ENCODE data around the gene CTNND2. TPM values are rescaled to one million over a fixed set of nuclear protein-coding genes. Genes with fewer than 3 reads are reported as not detected.
"Not testable (repeated sequence)": the region's sequence is repeated elsewhere in the genome, so short reads cannot be mapped to it uniquely, and the experiment has no call there.

Gene CTNND2
- polyA plus RNA-seq, 1 donor from 2014 or later = not detected

- Mint-ChIP-seq H3K9me3 (peaks cover 0 to 10% (median 0%) of the 10 kb centered on the region in 3 donors), H3K4me3 (no peak overlapping the region), H3K27ac (no peak overlapping the region), H3K27me3 (no peaks in the 10 kb centered on the region), H3K4me1 (no peaks in the 10 kb centered on the region), H3K36me3 (no peaks in the 10 kb centered on the region)
Observed at GRCh38 chr5:11851965-11852716, 52.1 kb downstream of the CTNND2 start.

GRCh38 chr5:11851416-11851815 is 52.8 kb downstream of the CTNND2 start:
- Mint-ChIP-seq H3K27ac (no peak overlapping the region), H3K9me3 (peaks cover 0 to 11% (median 0%) of the 10 kb centered on the region in 3 donors), H3K27me3 (no peaks in the 10 kb centered on the region), H3K36me3 (no peaks in the 10 kb centered on the region), H3K4me3 (no peak overlapping the region), H3K4me1 (no peaks in the 10 kb centered on the region)

- not testable (repeated sequence) for H3K36me3 Mint-ChIP-seq, H3K4me3 Mint-ChIP-seq, H3K27ac Mint-ChIP-seq, H3K27me3 Mint-ChIP-seq, H3K4me1 Mint-ChIP-seq
- peaks cover 7 to 24% (median 18%) of the 10 kb centered on the region in 3 donors for H3K9me3 Mint-ChIP-seq
Observed at GRCh38 chr5:11828566-11828965, 75.7 kb downstream of the CTNND2 start.

GRCh38 chr5:11822598-11822997 is 81.6 kb downstream of the CTNND2 start:
- peaks cover 0 to 18% (median 10%) of the 10 kb centered on the region in 3 donors for H3K9me3 Mint-ChIP-seq
- no peak overlapping the region for H3K4me3 Mint-ChIP-seq
- no peaks in the 10 kb centered on the region for H3K36me3 Mint-ChIP-seq
- peaks cover 0 to 1% (median 0%) of the 10 kb centered on the region in 3 donors for H3K4me1 Mint-ChIP-seq
- no peaks in the 10 kb centered on the region for H3K27me3 Mint-ChIP-seq
- no peak overlapping the region for H3K27ac Mint-ChIP-seq

GRCh38 chr5:11815916-11816315 is 88.3 kb downstream of the CTNND2 start:
- H3K27me3 Mint-ChIP-seq = no peaks in the 10 kb centered on the region
- no peaks in the 10 kb centered on the region for H3K36me3 Mint-ChIP-seq
- H3K9me3 Mint-ChIP-seq = peaks cover 0 to 5% (median 4%) of the 10 kb centered on the region in 3 donors
- no peak overlapping the region for H3K4me3 Mint-ChIP-seq
- no peak overlapping the region for H3K27ac Mint-ChIP-seq
- H3K4me1 Mint-ChIP-seq = no peaks in the 10 kb centered on the region

- Mint-ChIP-seq H3K4me1 (no peaks in the 10 kb centered on the region), H3K4me3 (no peak overlapping the region), H3K27ac (no peak overlapping the region), H3K9me3 (peaks cover 0 to 5% (median 4%) of the 10 kb centered on the region in 3 donors), H3K36me3 (no peaks in the 10 kb centered on the region), H3K27me3 (no peaks in the 10 kb centered on the region)
Observed at GRCh38 chr5:11815481-11815880, 88.8 kb downstream of the CTNND2 start.

GRCh38 chr5:11814373-11814772 is 89.9 kb downstream of the CTNND2 start:
- Mint-ChIP-seq H3K36me3 (no peaks in the 10 kb centered on the region), H3K27ac (no peak overlapping the region), H3K4me1 (no peaks in the 10 kb centered on the region), H3K9me3 (peaks cover 0 to 5% (median 4%) of the 10 kb centered on the region in 3 donors), H3K4me3 (no peak overlapping the region), H3K27me3 (no peaks in the 10 kb centered on the region)

GRCh38 chr5:11809407-11809806 is 94.8 kb downstream of the CTNND2 start:
- Mint-ChIP-seq H3K27ac (no peak overlapping the region), H3K27me3 (no peaks in the 10 kb centered on the region), H3K9me3 (peaks cover 0 to 5% (median 5%) of the 10 kb centered on the region in 3 donors), H3K4me3 (no peak overlapping the region), H3K4me1 (no peaks in the 10 kb centered on the region), H3K36me3 (no peaks in the 10 kb centered on the region)

- Mint-ChIP-seq H3K27ac (no peak overlapping the region), H3K4me1 (no peaks in the 10 kb centered on the region), H3K4me3 (no peak overlapping the region), H3K9me3 (peaks cover 0 to 5% (median 0%) of the 10 kb centered on the region in 3 donors), H3K36me3 (no peaks in the 10 kb centered on the region), H3K27me3 (no peaks in the 10 kb centered on the region)
Observed at GRCh38 chr5:11803436-11803835, 100.8 kb downstream of the CTNND2 start.

- Mint-ChIP-seq H3K4me3 (no peak overlapping the region), H3K4me1 (no peaks in the 10 kb centered on the region), H3K27ac (no peak overlapping the region)
Observed at GRCh38 chr5:11801061-11801460, 103.2 kb downstream of the CTNND2 start.

GRCh38 chr5:11797132-11797531 is 107.1 kb downstream of the CTNND2 start:
- Mint-ChIP-seq H3K4me1 (no peaks in the 10 kb centered on the region), H3K4me3 (no peak overlapping the region), H3K27me3 (no peaks in the 10 kb centered on the region), H3K36me3 (no peaks in the 10 kb centered on the region), H3K9me3 (peaks cover 0 to 4% (median 2%) of the 10 kb centered on the region in 3 donors), H3K27ac (no peak overlapping the region)

More at GRCh38 chr5:11801061-11801460, 103.2 kb downstream of the CTNND2 start:
- Mint-ChIP-seq H3K36me3 (no peaks in the 10 kb centered on the region), H3K9me3 (no peaks in the 10 kb centered on the region), H3K27me3 (no peaks in the 10 kb centered on the region)

GRCh38 chr5:11793396-11793795 is 110.8 kb downstream of the CTNND2 start:
- H3K27ac Mint-ChIP-seq = no peak overlapping the region
- no peak overlapping the region for H3K4me3 Mint-ChIP-seq
- H3K27me3 Mint-ChIP-seq = no peaks in the 10 kb centered on the region
- no peaks in the 10 kb centered on the region for H3K4me1 Mint-ChIP-seq
- H3K9me3 Mint-ChIP-seq = peaks cover 0 to 5% (median 4%) of the 10 kb centered on the region in 3 donors
- H3K36me3 Mint-ChIP-seq = no peaks in the 10 kb centered on the region

GRCh38 chr5:11792621-11793020 is 111.6 kb downstream of the CTNND2 start:
- Mint-ChIP-seq H3K9me3 (peaks cover 0 to 5% (median 4%) of the 10 kb centered on the region in 3 donors), H3K4me3 (no peak overlapping the region), H3K36me3 (no peaks in the 10 kb centered on the region), H3K4me1 (no peaks in the 10 kb centered on the region), H3K27me3 (no peaks in the 10 kb centered on the region), H3K27ac (no peak overlapping the region)

GRCh38 chr5:11791792-11792191 is 112.5 kb downstream of the CTNND2 start:
- no peak overlapping the region for H3K4me3 Mint-ChIP-seq
- no peaks in the 10 kb centered on the region for H3K27me3 Mint-ChIP-seq
- H3K27ac Mint-ChIP-seq = no peak overlapping the region
- peaks cover 0 to 5% (median 4%) of the 10 kb centered on the region in 3 donors for H3K9me3 Mint-ChIP-seq
- no peaks in the 10 kb centered on the region for H3K4me1 Mint-ChIP-seq
- H3K36me3 Mint-ChIP-seq = no peaks in the 10 kb centered on the region

- no peaks in the 10 kb centered on the region for H3K36me3 Mint-ChIP-seq
- H3K27me3 Mint-ChIP-seq = no peaks in the 10 kb centered on the region
- no peak overlapping the region for H3K4me3 Mint-ChIP-seq
- no peaks in the 10 kb centered on the region for H3K4me1 Mint-ChIP-seq
- H3K27ac Mint-ChIP-seq = no peak overlapping the region
- H3K9me3 Mint-ChIP-seq = peaks cover 0 to 5% (median 4%) of the 10 kb centered on the region in 3 donors
Observed at GRCh38 chr5:11790201-11790600, 114.0 kb downstream of the CTNND2 start.

- H3K27me3 Mint-ChIP-seq = no peaks in the 10 kb centered on the region
- H3K9me3 Mint-ChIP-seq = peaks cover 4 to 11% (median 6%) of the 10 kb centered on the region in 3 donors
- H3K4me1 Mint-ChIP-seq = no peaks in the 10 kb centered on the region
- no peak overlapping the region for H3K4me3 Mint-ChIP-seq
- H3K27ac Mint-ChIP-seq = no peak overlapping the region
- no peaks in the 10 kb centered on the region for H3K36me3 Mint-ChIP-seq
Observed at GRCh38 chr5:11785771-11786352, 118.4 kb downstream of the CTNND2 start.
